ENCODE data around the gene ITGA11.
"Not testable (repeated sequence)": the region's sequence is repeated elsewhere in the genome, so short reads cannot be mapped to it uniquely, and the experiment has no call there.

Gene ITGA11

GRCh38 chr15:68422403-68423145 is 9.4 kb downstream of the ITGA11 start:
- not testable (repeated sequence) for DNase-seq

GRCh38 chr15:68421798-68422402 is 10.1 kb downstream of the ITGA11 start:
- no peak for DNase-seq

- no peak for DNase-seq
Measured at GRCh38 chr15:68421115-68421551, 10.8 kb downstream of the ITGA11 start.

GRCh38 chr15:68420186-68420684 is 11.7 kb downstream of the ITGA11 start:
- DNase-seq = no peak

GRCh38 chr15:68419301-68420175 is 12.4 kb downstream of the ITGA11 start:
- no peak for DNase-seq

GRCh38 chr15:68418611-68419161 is 13.3 kb downstream of the ITGA11 start:
- no peak for DNase-seq

GRCh38 chr15:68417897-68418296 is 14.1 kb downstream of the ITGA11 start:
- no peak for DNase-seq

GRCh38 chr15:68417051-68417450 is 14.9 kb downstream of the ITGA11 start:
- no peak for DNase-seq

GRCh38 chr15:68416158-68416535 is 15.8 kb downstream of the ITGA11 start:
- no peak for DNase-seq

GRCh38 chr15:68415501-68416157 is 16.3 kb downstream of the ITGA11 start:
- no peak for DNase-seq

GRCh38 chr15:68415061-68415460 is 16.9 kb downstream of the ITGA11 start:
- DNase-seq = no peak

GRCh38 chr15:68414591-68414990 is 17.4 kb downstream of the ITGA11 start:
- no peak for DNase-seq

GRCh38 chr15:68414206-68414555 is 17.8 kb downstream of the ITGA11 start:
- DNase-seq = no peak

GRCh38 chr15:68413363-68414205 is 18.4 kb downstream of the ITGA11 start:
- DNase-seq = no peak

GRCh38 chr15:68412218-68412617 is 19.7 kb downstream of the ITGA11 start:
- DNase-seq = no peak

GRCh38 chr15:68411735-68412134 is 20.2 kb downstream of the ITGA11 start:
- no peak for DNase-seq

GRCh38 chr15:68411343-68411675 is 20.7 kb downstream of the ITGA11 start:
- DNase-seq = no peak

- no peak for DNase-seq
Measured at GRCh38 chr15:68410466-68411342, 21.3 kb downstream of the ITGA11 start.

GRCh38 chr15:68409736-68410370 is 22.1 kb downstream of the ITGA11 start:
- no peak for DNase-seq

- DNase-seq = no peak
Measured at GRCh38 chr15:68408971-68409370, 23.0 kb downstream of the ITGA11 start.
